Measurements from ENCODE around the gene OR6S1. TPM values are rescaled to one million over a fixed set of nuclear protein-coding genes. Genes with fewer than 3 reads are reported as not detected.
"Not testable (repeated sequence)": the region's sequence is repeated elsewhere in the genome, so short reads cannot be mapped to it uniquely, and the experiment has no call there.

OR6S1 gene
- total RNA-seq, 2 experiments from 2014 or later, result not detected

GRCh38 chr14:20667957-20668356 lies 26.5 kb upstream of the OR6S1 start:
- H3K27me3 Mint-ChIP-seq, result no peaks in the 10 kb centered on the region
- intact Hi-C loops (cut with micrococcal nuclease), result loop anchor here (1.0 kb wide), 2 partner anchors 13 to 24 kb away; no protein-coding TSS in a partner anchor
- CTCF ChIA-PET, result interaction anchor here (0.6 to 2.3 kb wide), 5 partner anchors 11 to 37 kb away, joined by 3 to 15 read pairs (median 4); no protein-coding TSS in a partner anchor
- no peaks in the 10 kb centered on the region for H3K9me3 Mint-ChIP-seq
- POLR2A ChIA-PET, result interaction anchor here (2.6 kb wide), 1 partner anchor 13 kb away, joined by 8 read pairs; no protein-coding TSS in a partner anchor
- no peaks in the 10 kb centered on the region for H3K36me3 Mint-ChIP-seq
- H3K4me1 Mint-ChIP-seq (ENCODE audit: low read depth), result peaks cover 26% of the 10 kb centered on the region
- no peak overlapping the region for H3K4me3 Mint-ChIP-seq
- peak; percentile 46 for DNase-seq
- peak overlapping the region; percentile 74 for H3K27ac Mint-ChIP-seq

GRCh38 chr14:20666400-20666961 lies 25.0 kb upstream of the OR6S1 start:
- H3K27ac Mint-ChIP-seq; POLR2A ChIA-PET; H3K36me3 Mint-ChIP-seq; H3K27me3 Mint-ChIP-seq; DNase-seq; H3K9me3 Mint-ChIP-seq; H3K4me3 Mint-ChIP-seq; intact Hi-C loops (cut with micrococcal nuclease): not testable (repeated sequence)
- peaks cover 32% of the 10 kb centered on the region for H3K4me1 Mint-ChIP-seq (ENCODE audit: low read depth)
- CTCF ChIA-PET, result interaction anchor here (5.8 to 10.7 kb wide), 2 partner anchors 16 to 27 kb away, joined by 72 to 129 read pairs; partner anchors contain the start of gene RNASE4

- peak; percentile 93 for DNase-seq
- Mint-ChIP-seq H3K9me3 (no peaks in the 10 kb centered on the region), H3K36me3 (no peaks in the 10 kb centered on the region), H3K27ac (peak overlapping the region; percentile 62), H3K4me3 (peak overlapping the region; percentile 74), H3K27me3 (peaks cover under 1% of the 10 kb centered on the region), H3K4me1 (ENCODE audit: low read depth) (peaks cover 25% of the 10 kb centered on the region)
- intact Hi-C loops (cut with micrococcal nuclease), result loop anchor here (1.0 to 2.0 kb wide), 4 partner anchors 18 to 50 kb away; no protein-coding TSS in a partner anchor
- ChIA-PET POLR2A (interaction anchor here (1.1 to 1.4 kb wide), 2 partner anchors 10 to 18 kb away, joined by 5 read pairs; no protein-coding TSS in a partner anchor), CTCF (interaction anchor here (0.6 to 10.7 kb wide), 7 partner anchors 11 to 195 kb away, joined by 3 to 129 read pairs (median 5); partner anchors contain the start of gene RNASE4)
Observed at GRCh38 chr14:20662968-20663732, 21.7 kb upstream of the OR6S1 start.

- no peak for DNase-seq
- Mint-ChIP-seq H3K36me3 (no peaks in the 10 kb centered on the region), H3K27me3 (peaks cover 13% of the 10 kb centered on the region), H3K4me3 (no peak overlapping the region), H3K4me1 (ENCODE audit: low read depth) (peaks cover 23% of the 10 kb centered on the region), H3K9me3 (no peaks in the 10 kb centered on the region), H3K27ac (no peak overlapping the region)
- ChIA-PET POLR2A (interaction anchor here (0.8 kb wide), 1 partner anchor 21 kb away, joined by 3 read pairs; no protein-coding TSS in a partner anchor), CTCF (interaction anchor here (3.1 to 10.7 kb wide), 3 partner anchors 9 to 32 kb away, joined by 10 to 129 read pairs (median 72); partner anchors contain the start of gene RNASE4)
- intact Hi-C loops (cut with micrococcal nuclease), result no loop called here
Observed at GRCh38 chr14:20661197-20661596, 19.7 kb upstream of the OR6S1 start.

- POLR2A ChIA-PET, result interaction anchor here (1.6 kb wide), 1 partner anchor 22 kb away, joined by 3 read pairs; no protein-coding TSS in a partner anchor
- peaks cover 23% of the 10 kb centered on the region for H3K4me1 Mint-ChIP-seq (ENCODE audit: low read depth)
- intact Hi-C loops (cut with micrococcal nuclease), result no loop called here
Observed at GRCh38 chr14:20659813-20660395, 18.4 kb upstream of the OR6S1 start.

GRCh38 chr14:20659336-20659735 lies 17.8 kb upstream of the OR6S1 start:
- Mint-ChIP-seq H3K4me3 (no peak overlapping the region), H3K27ac (no peak overlapping the region), H3K9me3 (no peaks in the 10 kb centered on the region), H3K27me3 (peaks cover 28% of the 10 kb centered on the region), H3K4me1 (ENCODE audit: low read depth) (peaks cover 25% of the 10 kb centered on the region), H3K36me3 (no peaks in the 10 kb centered on the region)
- DNase-seq, result no peak
- ChIA-PET CTCF (interaction anchor here (1.0 to 10.7 kb wide), 3 partner anchors 21 to 34 kb away, joined by 4 to 129 read pairs (median 30); no protein-coding TSS in a partner anchor), POLR2A (interaction anchor here (1.6 kb wide), 1 partner anchor 22 kb away, joined by 3 read pairs; no protein-coding TSS in a partner anchor)
- intact Hi-C loops (cut with micrococcal nuclease), result no loop called here

More at GRCh38 chr14:20659813-20660395, 18.4 kb upstream of the OR6S1 start:
- Mint-ChIP-seq H3K4me3 (no peak overlapping the region), H3K27me3 (peaks cover 25% of the 10 kb centered on the region), H3K9me3 (no peaks in the 10 kb centered on the region), H3K27ac (no peak overlapping the region), H3K36me3 (no peaks in the 10 kb centered on the region)
- no peak for DNase-seq
- CTCF ChIA-PET, result interaction anchor here (1.0 to 10.7 kb wide), 3 partner anchors 21 to 34 kb away, joined by 4 to 129 read pairs (median 30); no protein-coding TSS in a partner anchor

- ChIA-PET CTCF (interaction anchor here (1.2 to 10.7 kb wide), 3 partner anchors 23 to 35 kb away, joined by 3 to 129 read pairs (median 30); no protein-coding TSS in a partner anchor), POLR2A (interaction anchor here (0.8 to 1.2 kb wide), 3 partner anchors 26 to 33 kb away, joined by 3 to 4 read pairs (median 3); partner anchors contain the start of gene RNASE4)
- Mint-ChIP-seq H3K9me3 (no peaks in the 10 kb centered on the region), H3K27me3 (peaks cover 36% of the 10 kb centered on the region), H3K27ac (no peak overlapping the region), H3K36me3 (no peaks in the 10 kb centered on the region), H3K4me1 (ENCODE audit: low read depth) (peaks cover 24% of the 10 kb centered on the region), H3K4me3 (no peak overlapping the region)
- intact Hi-C loops (cut with micrococcal nuclease), result no loop called here
- DNase-seq, result no peak
Observed at GRCh38 chr14:20658246-20658645, 16.8 kb upstream of the OR6S1 start.

- Mint-ChIP-seq H3K4me1 (ENCODE audit: low read depth) (peaks cover 25% of the 10 kb centered on the region), H3K4me3 (no peak overlapping the region), H3K9me3 (no peaks in the 10 kb centered on the region), H3K36me3 (no peaks in the 10 kb centered on the region), H3K27me3 (peaks cover 40% of the 10 kb centered on the region), H3K27ac (no peak overlapping the region)
- ChIA-PET POLR2A (interaction anchor here (0.8 to 1.2 kb wide), 3 partner anchors 26 to 33 kb away, joined by 3 to 4 read pairs (median 3); partner anchors contain the start of gene RNASE4), CTCF (interaction anchor here (0.7 to 10.7 kb wide), 6 partner anchors 11 to 126 kb away, joined by 3 to 129 read pairs (median 3); partner anchors contain the start of gene ANG)
- intact Hi-C loops (cut with micrococcal nuclease), result no loop called here
- DNase-seq, result peak; percentile 53
Observed at GRCh38 chr14:20657216-20658211, 16.0 kb upstream of the OR6S1 start.

GRCh38 chr14:20656274-20656673 lies 14.8 kb upstream of the OR6S1 start:
- intact Hi-C loops (cut with micrococcal nuclease), result no loop called here
- CTCF ChIA-PET, result interaction anchor here (1.0 to 10.7 kb wide), 4 partner anchors 9 to 37 kb away, joined by 3 to 129 read pairs (median 4); no protein-coding TSS in a partner anchor
- DNase-seq, result no peak
- POLR2A ChIA-PET, result no interaction called here
- no peaks in the 10 kb centered on the region for H3K36me3 Mint-ChIP-seq
- no peak overlapping the region for H3K27ac Mint-ChIP-seq
- no peak overlapping the region for H3K4me3 Mint-ChIP-seq
- no peaks in the 10 kb centered on the region for H3K9me3 Mint-ChIP-seq
- peaks cover 22% of the 10 kb centered on the region for H3K4me1 Mint-ChIP-seq (ENCODE audit: low read depth)
- peaks cover 49% of the 10 kb centered on the region for H3K27me3 Mint-ChIP-seq

- no peak for DNase-seq
- H3K27me3 Mint-ChIP-seq, result peaks cover 51% of the 10 kb centered on the region
- H3K27ac Mint-ChIP-seq, result no peak overlapping the region
- H3K4me3 Mint-ChIP-seq, result no peak overlapping the region
- no peaks in the 10 kb centered on the region for H3K9me3 Mint-ChIP-seq
- intact Hi-C loops (cut with micrococcal nuclease), result no loop called here
- ChIA-PET POLR2A (no interaction called here), CTCF (interaction anchor here (1.0 to 10.7 kb wide), 3 partner anchors 8 to 38 kb away, joined by 3 to 129 read pairs (median 4); no protein-coding TSS in a partner anchor)
- no peaks in the 10 kb centered on the region for H3K36me3 Mint-ChIP-seq
- H3K4me1 Mint-ChIP-seq (ENCODE audit: low read depth), result peaks cover 22% of the 10 kb centered on the region
Observed at GRCh38 chr14:20655851-20656250, 14.4 kb upstream of the OR6S1 start.
